K562 (cell line): ENCODE data around the gene PHF20. TPM values are rescaled to one million over a fixed set of nuclear protein-coding genes. Genes with fewer than 3 reads are reported as not detected.

ENCODE experiments used
- ATAC-seq: fragments of 200-7000 bp; cut with Tn5 transposase; 3 replicates; pipeline ENCODE4 v1.9.1; 2020; ENCODE audit warnings: moderate library complexity
- BruUV-seq: library from RNA; stranded (reverse); fragments of 400-500 nt; replicated peaks from 2 replicates; lab custom pipeline; 2021; lab: Mats Ljungman, UMichigan
- CTCF ChIA-PET: fragments of 300-600 bp; formaldehyde crosslinking; extraction: SDS; loops from one replicate; lab custom pipeline; 2021; ENCODE audit warnings: low intra/inter-chr PET ratio; lab: Yijun Ruan, JAX
- POLR2A ChIA-PET: fragments of 300-600, 350-650 bp; sonication (Branson Sonifier 250); formaldehyde crosslinking; extraction: SDS; loops from one replicate; lab custom pipeline; 2021; ENCODE audit warnings: antibody characterized with exemption, inconsistent platforms; lab: Yijun Ruan, JAX
- DNase-seq, 4 experiments: peaks; one replicate each; pipeline versions ENCODE4 v3.0.0 to v3.0.0-alpha.2; 2011 to 2018; ENCODE audit warnings: low spot score in 3 of 4, mixed read lengths in 3 of 4; ENCODE audit errors: extremely low read depth in 1 of 4
- FAIRE-seq: peaks from 2 replicates; lab custom pipeline; 2011; peaks lifted over from hg19 to GRCh38; lab: Jason Lieb, UNC
- H2AFZ ChIP-seq: 2 replicates; pipeline ENCODE4 v1.6.0; 2011; ENCODE audit warnings: low read depth, low read length, control low read depth, inconsistent platforms
- H3K27ac ChIP-seq: fragments of 200-600 bp; 3 replicates; pipeline ENCODE4 v1.8.0; 2011; ENCODE audit warnings: low read depth, mild to moderate bottlenecking, control low read depth, inconsistent platforms, low read length, moderate library complexity, mixed read lengths; ENCODE audit errors: extremely low read depth
- H3K27me3 ChIP-seq, 2 experiments: fragments of 300-600 bp in 1 of 2; 2 replicates in 1 of 2; 3 replicates in 1 of 2; pipeline versions ENCODE4 v1.6.0 to v1.8.0; 2011; ENCODE audit warnings: inconsistent platforms in 2 of 2, low read length in 2 of 2, mild to moderate bottlenecking in 1 of 2, mixed read lengths in 1 of 2, moderate library complexity in 1 of 2; ENCODE audit not compliant: control insufficient read depth in 2 of 2, insufficient read depth in 2 of 2
- H3K36me3 ChIP-seq: fragments of 300-600 bp; 3 replicates; pipeline ENCODE4 v1.8.0; 2011; ENCODE audit warnings: mild to moderate bottlenecking, low read length, inconsistent platforms; ENCODE audit not compliant: control insufficient read depth, insufficient read depth
- H3K4me1 ChIP-seq, 2 experiments: fragments of 200-600 bp in 1 of 2; replicated peaks in 1 of 2; 2 replicates in 1 of 2; 3 replicates in 1 of 2; pipeline versions ENCODE4 v1.5.1 to v1.8.0; 2011; ENCODE audit warnings: inconsistent platforms in 2 of 2, low read length in 2 of 2, mild to moderate bottlenecking in 1 of 2, mixed read lengths in 1 of 2, moderate library complexity in 1 of 2; ENCODE audit not compliant: control insufficient read depth in 2 of 2, insufficient read depth in 2 of 2
- H3K4me2 ChIP-seq: 2 replicates; pipeline ENCODE4 v1.6.1; 2011; ENCODE audit warnings: low read length, control low read depth, inconsistent platforms, mixed read lengths; ENCODE audit not compliant: insufficient read depth
- H3K4me3 ChIP-seq: fragments of 200-600 bp; sonication (generic), shearing (Covaris generic); 2 replicates; pipeline ENCODE4 v1.5.1; 2016; ENCODE audit warnings: control low read depth, inconsistent platforms
- H3K79me2 ChIP-seq: fragments of 200-600 bp; 3 replicates; pipeline ENCODE4 v1.8.0; 2011; ENCODE audit warnings: low read length, inconsistent platforms; ENCODE audit not compliant: control insufficient read depth, insufficient read depth
- H3K9ac ChIP-seq, 2 experiments: 2 replicates each; pipeline versions ENCODE4 v1.6.0 to v1.6.1; 2011; ENCODE audit warnings: low read depth in 2 of 2, low read length in 2 of 2, control low read depth in 1 of 2, inconsistent platforms in 1 of 2, mild to moderate bottlenecking in 1 of 2, mixed read lengths in 1 of 2; ENCODE audit not compliant: insufficient read depth in 1 of 2
- H3K9me1 ChIP-seq: one replicate; pipeline ENCODE4 v1.6.0; 2011; ENCODE audit warnings: inconsistent platforms, mild to moderate bottlenecking, low read length, moderate library complexity; ENCODE audit not compliant: control insufficient read depth, insufficient read depth
- H3K9me3 ChIP-seq: replicated peaks from 2 replicates; pipeline ENCODE4 v1.5.1; 2011; ENCODE audit warnings: low read depth, low read length, inconsistent platforms; ENCODE audit not compliant: control insufficient read depth, insufficient read depth
- H4K20me1 ChIP-seq: replicated peaks from 2 replicates; pipeline ENCODE4 v1.6.1; 2011; ENCODE audit warnings: low read length, inconsistent platforms, mixed read lengths; ENCODE audit not compliant: control insufficient read depth, insufficient read depth
- CHAMP1 ChIP-seq: fragments of 450-650 bp; IDR thresholded peaks from 2 replicates; pipeline ENCODE4 v1.6.1; 2016; ENCODE audit warnings: mild to moderate bottlenecking
- CHCHD3 ChIP-seq: fragments of 250-450 bp; sonication (Bioruptor Pico); IDR thresholded peaks from 2 replicates; pipeline ENCODE4 v2.1.2; 2022; ENCODE audit warnings: mild to moderate bottlenecking
- HOXB6 ChIP-seq: fragments of 250-450 bp; sonication (Bioruptor Pico); IDR thresholded peaks from 2 replicates; pipeline ENCODE4 v1.5.1; 2022; ENCODE audit warnings: mild to moderate bottlenecking, borderline replicate concordance
- NFIX ChIP-seq: fragments of 250-450 bp; sonication (Bioruptor Pico); IDR thresholded peaks from 2 replicates; pipeline ENCODE4 v1.4.0; 2020; ENCODE audit warnings: low read depth, mild to moderate bottlenecking, moderate library complexity
- POLR2AphosphoS5 ChIP-seq: IDR thresholded peaks from 2 replicates; pipeline ENCODE4 v1.6.1; 2011; ENCODE audit warnings: mild to moderate bottlenecking, low read depth, low read length, moderate library complexity; ENCODE audit not compliant: control insufficient read depth, insufficient read depth
- YBX1 ChIP-seq: fragments of 450-650 bp; IDR thresholded peaks from 2 replicates; pipeline ENCODE4 v1.7.1; 2016; ENCODE audit warnings: mild to moderate bottlenecking
- ZBTB33 ChIP-seq: sonication (generic); formaldehyde crosslinking; IDR thresholded peaks from 2 replicates; pipeline ENCODE4 v1.8.1; 2023; ENCODE audit warnings: mild to moderate bottlenecking, missing genetic modification reagents
- ZNF277 ChIP-seq: fragments of 250-450 bp; sonication (Bioruptor Pico); IDR thresholded peaks from 2 replicates; pipeline ENCODE4 v1.8.0; 2022; ENCODE audit warnings: inconsistent platforms, mild to moderate bottlenecking, moderate library complexity, borderline replicate concordance
- WGBS: fragments of 100-300 bp; shearing (Covaris generic); methylation state at CpG from one replicate; pipeline ENCODE4 v1.1.6; 2016; ENCODE audit warnings: low coverage, mixed read lengths; ENCODE audit not compliant: insufficient coverage; ENCODE audit errors: missing lambda C conversion rate; 5-methylcytosine and 5-hydroxymethylcytosine counted together
- in situ Hi-C: fragments of 300-500 bp; cut with MboI; formaldehyde crosslinking; loops from 4 replicates; pipeline ENCODE4 v1.15.0; 2018; ENCODE audit warnings: inconsistent platforms, mixed read lengths
- intact Hi-C: fragments of 100-400 bp; cut with micrococcal nuclease; formaldehyde crosslinking; loops from 2 replicates; pipeline ENCODE4 v1.14.2; 2022
- polyA plus RNA-seq, 8 experiments: library from polyadenylated mRNA; depleted of rRNA in 4 of 8; stranded (reverse) in 5 of 8; unstranded in 3 of 8; fragments of >200 nt; fragmentation: Nextera tagmentation in 2 of 8; fragmentation: Illumina TruSeq in 1 of 8; extraction: Ambion mirVana in 2 of 8; extraction: Trizol in 1 of 8; gene quantifications; 2 replicates each; pipeline versions ENCODE4 v1.2.1 to v1.2.3, GENCODE V29; 2011 to 2014; ENCODE audit warnings: inconsistent platforms in 1 of 8, missing spikeins in 1 of 8
- total RNA-seq, 7 experiments: library from RNA; depleted of rRNA in 6 of 7; stranded (reverse); fragments of >200 nt in 6 of 7; fragmentation: Illumina TruSeq in 2 of 7; extraction: Trizol in 2 of 7; gene quantifications; 2 replicates each; pipeline versions ENCODE4 v1.2.1 to v1.2.3, GENCODE V29; 2011 to 2021; ENCODE audit warnings: low replicate concordance in 1 of 7

Gene PHF20
- total and polyA plus RNA-seq, 9 of the 15 experiments (the other 6 are each of a cell fraction or from before 2014, with no cell fraction given), result 49.9 to 196 (median 70.7) TPM

- no peak for TF ChIP-seq CHAMP1
These were observed 176.1 kb downstream of the PHF20 start (continued) for GRCh38 chr20:35947907-35948306.

- peaks cover 4 to 16% of the 10 kb centered on the region in 2 experiments; a peak in 3 of 5 replicates for H3K4me1 ChIP-seq
- H3K4me2 ChIP-seq, result no peak overlapping the region
- TF ChIP-seq HOXB6 (CRISPR knock-in tag), result 0 out of 2 replicates have a peak, but pooled peaks have one; percentile 37
- TF ChIP-seq POLR2AphosphoS5, result no peak
- peak; percentile 45; the same call in 1 of the 2 replicates for TF ChIP-seq NFIX (CRISPR knock-in tag)
- peak; percentile 91; the same call in 1 of the 2 replicates for TF ChIP-seq ZNF277 (CRISPR knock-in tag)
- no peak for TF ChIP-seq CHCHD3 (CRISPR knock-in tag)
- no peak for TF ChIP-seq YBX1
- TF ChIP-seq ZBTB33 (CRISPR knock-in tag), result peak; percentile 44; the same call in 1 of the 2 replicates
- BruUV-seq, result no TSS peak
- FAIRE-seq (no peak), DNase-seq (no peak), ATAC-seq (no peak)
- H3K4me3 ChIP-seq, result no peak overlapping the region
- intact Hi-C loops, result loop anchor here (5.0 kb wide), 1 partner anchor 48 kb away; no protein-coding TSS in a partner anchor
- H3K27me3 ChIP-seq, result no peaks in the 10 kb centered on the region
- no peak overlapping the region for H3K27ac ChIP-seq
- ChIA-PET POLR2A (no interaction called here), CTCF (no interaction called here)
- no peaks in the 10 kb centered on the region for H3K9me1 ChIP-seq
- in situ Hi-C loops, result no loop called here
- peaks cover 29% of the 10 kb centered on the region for H3K79me2 ChIP-seq
- peaks cover 40% of the 10 kb centered on the region for H3K36me3 ChIP-seq
- H3K9ac ChIP-seq, result no peak overlapping the region
- H4K20me1 ChIP-seq, result 0 out of 2 replicates have a peak, but pooled peaks cover 3% of the 10 kb centered on the region
- WGBS, result 93% methylated on average over 7 of the region's 7 CpGs
- H3K9me3 ChIP-seq, result no peaks in the 10 kb centered on the region
- H2AFZ ChIP-seq, result no peak overlapping the region
These were observed 178.3 kb downstream of the PHF20 start for GRCh38 chr20:35950093-35950492.
